H9 (cell line): ENCODE results near the gene MYLK. TPM values are rescaled to one million over a fixed set of nuclear protein-coding genes. Genes with fewer than 3 reads are reported as not detected.

Experiments used
- DNase-seq: peaks from one replicate; pipeline ENCODE4 v3.0.0-alpha.2; 2017
- H2AFZ ChIP-seq: one replicate; pipeline ENCODE4 v1.6.1; 2013; ENCODE audit warnings: mild to moderate bottlenecking, low read length, control low read depth, moderate library complexity
- H2AK5ac ChIP-seq: 2 replicates; pipeline ENCODE4 v1.6.1; 2013; ENCODE audit warnings: low read length, control low read depth, mixed read lengths; ENCODE audit not compliant: insufficient read length
- H2BK120ac ChIP-seq: one replicate; pipeline ENCODE4 v1.6.1; 2013; ENCODE audit warnings: low read depth, mild to moderate bottlenecking, low read length, control low read depth, inconsistent platforms; ENCODE audit not compliant: poor library complexity, severe bottlenecking
- H2BK12ac ChIP-seq: 2 replicates; pipeline ENCODE4 v1.6.1; 2013; ENCODE audit warnings: low read length, control low read depth, mixed read lengths, low read depth; ENCODE audit not compliant: insufficient read length
- H2BK15ac ChIP-seq: 2 replicates; pipeline ENCODE4 v1.6.1; 2013; ENCODE audit warnings: low read depth, low read length, control low read depth
- H2BK20ac ChIP-seq: one replicate; pipeline ENCODE4 v1.6.1; 2013; ENCODE audit warnings: low read depth, mild to moderate bottlenecking, low read length, control low read depth, inconsistent platforms; ENCODE audit not compliant: poor library complexity, severe bottlenecking
- H2BK5ac ChIP-seq: 2 replicates; pipeline ENCODE4 v1.6.1; 2013; ENCODE audit warnings: low read length, control low read depth, mixed read lengths; ENCODE audit not compliant: insufficient read length
- H3K14ac ChIP-seq: 2 replicates; pipeline ENCODE4 v1.6.1; 2013; ENCODE audit warnings: low read length, control low read depth; ENCODE audit not compliant: insufficient read depth
- H3K18ac ChIP-seq: 2 replicates; pipeline ENCODE4 v1.6.1; 2013; ENCODE audit warnings: low read depth, mild to moderate bottlenecking, mixed read lengths, low read length, control low read depth; ENCODE audit not compliant: insufficient read length
- H3K23ac ChIP-seq: 2 replicates; pipeline ENCODE4 v1.6.1; 2013; ENCODE audit warnings: low read length, control low read depth, mixed read lengths, low read depth; ENCODE audit not compliant: insufficient read length
- H3K23me2 ChIP-seq: 2 replicates; pipeline ENCODE4 v1.6.1; 2013; ENCODE audit warnings: low read depth, mild to moderate bottlenecking, mixed read lengths, low read length, control low read depth; ENCODE audit not compliant: insufficient read length, poor library complexity, severe bottlenecking
- H3K27ac ChIP-seq: 2 replicates; pipeline ENCODE4 v1.5.1; 2013; ENCODE audit warnings: low read length, control low read depth, mixed read lengths, low read depth; ENCODE audit not compliant: insufficient read length
- H3K27me3 ChIP-seq: 2 replicates; pipeline ENCODE4 v1.6.1; 2013; ENCODE audit warnings: low read length, control low read depth, inconsistent platforms; ENCODE audit not compliant: insufficient read depth
- H3K4ac ChIP-seq: 2 replicates; pipeline ENCODE4 v1.6.1; 2013; ENCODE audit warnings: low read depth, mild to moderate bottlenecking, control low read depth, inconsistent platforms, low read length, moderate library complexity
- H3K4me1 ChIP-seq: 2 replicates; pipeline ENCODE4 v1.6.1; 2013; ENCODE audit warnings: low read length, control low read depth, inconsistent platforms; ENCODE audit not compliant: insufficient read depth
- H3K4me2 ChIP-seq: 2 replicates; pipeline ENCODE4 v1.6.1; 2013; ENCODE audit warnings: low read length, control low read depth, mixed read lengths; ENCODE audit not compliant: insufficient read length, insufficient read depth
- H3K56ac ChIP-seq: 2 replicates; pipeline ENCODE4 v1.6.1; 2013; ENCODE audit warnings: low read depth, mild to moderate bottlenecking, mixed read lengths, low read length, control low read depth; ENCODE audit not compliant: insufficient read length
- H3K79me1 ChIP-seq: 2 replicates; pipeline ENCODE4 v1.6.1; 2013; ENCODE audit warnings: low read depth, mild to moderate bottlenecking, moderate library complexity, low read length, control low read depth, inconsistent platforms; ENCODE audit not compliant: insufficient read depth, poor library complexity, severe bottlenecking
- H3K79me2 ChIP-seq: 2 replicates; pipeline ENCODE4 v1.6.1; 2013; ENCODE audit warnings: low read length, control low read depth, inconsistent platforms; ENCODE audit not compliant: insufficient read depth
- H3K9ac ChIP-seq: 2 replicates; pipeline ENCODE4 v1.6.1; 2013; ENCODE audit warnings: low read length, control low read depth, mixed read lengths; ENCODE audit not compliant: insufficient read length; ENCODE audit errors: extremely low read depth
- H3K9me3 ChIP-seq: one replicate; pipeline ENCODE4 v1.6.1; 2013; ENCODE audit warnings: low read depth, low read length, inconsistent platforms; ENCODE audit not compliant: control insufficient read depth
- H3T11ph ChIP-seq: one replicate; pipeline ENCODE4 v1.6.1; 2013; ENCODE audit warnings: mild to moderate bottlenecking, low read length, control low read depth, inconsistent platforms
- H4K20me1 ChIP-seq: one replicate; pipeline ENCODE4 v1.6.1; 2013; ENCODE audit not compliant: control insufficient read depth, insufficient read length, insufficient read depth
- H4K5ac ChIP-seq: 2 replicates; pipeline ENCODE4 v1.6.1; 2013; ENCODE audit warnings: low read depth, mild to moderate bottlenecking, mixed read lengths, low read length, control low read depth; ENCODE audit not compliant: insufficient read length
- H4K8ac ChIP-seq: replicated peaks from 2 replicates; pipeline ENCODE4 v1.6.1; 2013; ENCODE audit warnings: low read length, control low read depth, mixed read lengths, low read depth; ENCODE audit not compliant: insufficient read length
- H4K91ac ChIP-seq: 2 replicates; pipeline ENCODE4 v1.6.1; 2013; ENCODE audit warnings: low read depth, mild to moderate bottlenecking, moderate library complexity, mixed read lengths, low read length, control low read depth; ENCODE audit not compliant: insufficient read length
- H3K27ac Mint-ChIP-seq, 3 experiments: 2 replicates in 2 of 3; 3 replicates in 1 of 3; pipeline ENCODE4 v1.8.0; 2020 to 2021; ENCODE audit warnings: mixed read lengths in 3 of 3, mild to moderate bottlenecking in 1 of 3, moderate library complexity in 1 of 3
- H3K27me3 Mint-ChIP-seq: 2 replicates; pipeline ENCODE4 v1.8.0; 2021; ENCODE audit warnings: low read depth, mild to moderate bottlenecking, moderate library complexity, mixed read lengths
- H3K36me3 Mint-ChIP-seq, 3 experiments: 2 replicates in 2 of 3; 3 replicates in 1 of 3; pipeline ENCODE4 v1.8.0; 2020 to 2021; ENCODE audit warnings: low read depth in 3 of 3, mixed read lengths in 3 of 3; ENCODE audit not compliant: insufficient read depth in 1 of 3
- H3K4me1 Mint-ChIP-seq, 2 experiments: 2 replicates each; pipeline ENCODE4 v1.8.0; 2020; ENCODE audit warnings: mixed read lengths in 2 of 2
- H3K4me3 Mint-ChIP-seq, 2 experiments: 2 replicates in 1 of 2; 3 replicates in 1 of 2; pipeline ENCODE4 v1.8.0; 2020 to 2021; ENCODE audit warnings: mild to moderate bottlenecking in 2 of 2, mixed read lengths in 2 of 2, moderate library complexity in 1 of 2
- H3K9me3 Mint-ChIP-seq, 2 experiments: 2 replicates in 1 of 2; 3 replicates in 1 of 2; pipeline ENCODE4 v1.8.0; 2020; ENCODE audit warnings: mild to moderate bottlenecking in 2 of 2, mixed read lengths in 2 of 2, moderate library complexity in 1 of 2
- WGBS: extraction: QIAGEN DNeasy Blood & Tissue Kit; methylation state at CpG from one replicate; pipeline ENCODE4 v1.1.7; 2013; ENCODE audit warnings: missing lambda C conversion rate, low lambda C conversion rate, mixed read lengths; ENCODE audit not compliant: insufficient read length; ENCODE audit errors: extremely low coverage; 5-methylcytosine and 5-hydroxymethylcytosine counted together
- total RNA-seq: library from RNA; stranded (reverse); gene quantifications from 2 replicates; pipeline ENCODE4 v1.2.1, GENCODE V29; 2021
- TF ChIP-seq, protein P1 (sequence below): fragments of 200-600 bp; sonication (generic); conservative IDR thresholded peaks from 3 replicates; pipeline ENCODE4 v1.8.0; 2021; ENCODE audit warnings: antibody characterized with exemption, mild to moderate bottlenecking

The MYLK gene
- total RNA-seq, 1 experiment from 2014 or later, result 10.1 TPM

DNA sequence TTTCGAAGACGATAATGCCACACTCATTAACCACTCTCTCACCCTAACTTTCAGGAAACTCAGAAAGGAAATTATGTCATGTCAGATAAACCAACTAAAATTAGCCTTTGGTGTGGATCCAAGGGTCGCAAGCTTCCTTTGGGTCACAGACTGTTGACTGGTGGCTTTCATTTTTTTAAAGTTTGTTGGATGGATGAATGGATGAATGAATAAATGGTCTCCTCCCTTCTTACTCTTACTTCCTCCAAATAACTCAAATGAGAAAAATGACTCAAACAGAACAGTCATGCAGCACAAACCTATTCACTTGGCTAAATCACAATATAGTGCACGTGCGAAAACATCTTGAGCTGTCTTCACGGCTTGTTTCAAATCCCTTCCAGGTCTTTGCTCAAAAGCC is 216.3 kb downstream of the MYLK start:
- no peak overlapping the region for H3K14ac ChIP-seq
- no peak overlapping the region for H3K27ac ChIP-seq
- no peak overlapping the region for H3K27ac Mint-ChIP-seq
- no peak overlapping the region for H2BK15ac ChIP-seq
- no peak overlapping the region for H2BK5ac ChIP-seq
- H2BK20ac ChIP-seq, result no peak overlapping the region
- no peaks in the 10 kb centered on the region for H3K79me2 ChIP-seq
- no peak overlapping the region for H4K5ac ChIP-seq
- no peak overlapping the region for H3K4me3 Mint-ChIP-seq
- H3K9me3 ChIP-seq, result no peaks in the 10 kb centered on the region
- H3K4ac ChIP-seq, result no peak overlapping the region
- no peak overlapping the region for H4K8ac ChIP-seq
- no peaks in the 10 kb centered on the region for H3K4me1 Mint-ChIP-seq
- no peak overlapping the region for H3K23ac ChIP-seq
- H3K9me3 Mint-ChIP-seq, result no peaks in the 10 kb centered on the region
- H2BK120ac ChIP-seq, result no peak overlapping the region
- no peak overlapping the region for H2BK12ac ChIP-seq
- H3K27me3 Mint-ChIP-seq, result peaks cover 4% of the 10 kb centered on the region
- H3K79me1 ChIP-seq, result no peaks in the 10 kb centered on the region
- H4K91ac ChIP-seq, result no peak overlapping the region
- no peaks in the 10 kb centered on the region for H3K4me1 ChIP-seq
- H3K9ac ChIP-seq, result no peak overlapping the region
- no peaks in the 10 kb centered on the region for H4K20me1 ChIP-seq
- no peak overlapping the region for H3T11ph ChIP-seq
- DNase-seq, result no peak
- H2AK5ac ChIP-seq, result no peak overlapping the region
- H3K4me2 ChIP-seq, result no peak overlapping the region
- peaks cover 0 to 5% (median 3%) of the 10 kb centered on the region in 3 experiments; a peak in 4 of 7 replicates for H3K36me3 Mint-ChIP-seq
- H3K27me3 ChIP-seq, result no peaks in the 10 kb centered on the region
- H3K23me2 ChIP-seq, result no peaks in the 10 kb centered on the region
- WGBS, result no CpG with 5 or more reads among the region's 6 CpGs
- TF ChIP-seq, protein P1, sequence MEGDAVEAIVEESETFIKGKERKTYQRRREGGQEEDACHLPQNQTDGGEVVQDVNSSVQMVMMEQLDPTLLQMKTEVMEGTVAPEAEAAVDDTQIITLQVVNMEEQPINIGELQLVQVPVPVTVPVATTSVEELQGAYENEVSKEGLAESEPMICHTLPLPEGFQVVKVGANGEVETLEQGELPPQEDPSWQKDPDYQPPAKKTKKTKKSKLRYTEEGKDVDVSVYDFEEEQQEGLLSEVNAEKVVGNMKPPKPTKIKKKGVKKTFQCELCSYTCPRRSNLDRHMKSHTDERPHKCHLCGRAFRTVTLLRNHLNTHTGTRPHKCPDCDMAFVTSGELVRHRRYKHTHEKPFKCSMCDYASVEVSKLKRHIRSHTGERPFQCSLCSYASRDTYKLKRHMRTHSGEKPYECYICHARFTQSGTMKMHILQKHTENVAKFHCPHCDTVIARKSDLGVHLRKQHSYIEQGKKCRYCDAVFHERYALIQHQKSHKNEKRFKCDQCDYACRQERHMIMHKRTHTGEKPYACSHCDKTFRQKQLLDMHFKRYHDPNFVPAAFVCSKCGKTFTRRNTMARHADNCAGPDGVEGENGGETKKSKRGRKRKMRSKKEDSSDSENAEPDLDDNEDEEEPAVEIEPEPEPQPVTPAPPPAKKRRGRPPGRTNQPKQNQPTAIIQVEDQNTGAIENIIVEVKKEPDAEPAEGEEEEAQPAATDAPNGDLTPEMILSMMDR, result no peak
- no peak overlapping the region for H3K18ac ChIP-seq
- no peak overlapping the region for H3K56ac ChIP-seq
- H2AFZ ChIP-seq, result no peak overlapping the region
